Measurements from ENCODE around the gene TCF4. TPM values are rescaled to one million over a fixed set of nuclear protein-coding genes. Genes with fewer than 3 reads are reported as not detected.

The TCF4 gene
- total RNA-seq, 1 experiment from 2014 or later = 0.42 TPM

- TF ChIP-seq ATF3 (IDR thresholded peaks at IDR 0.05) = no peak
- no peak for TF ChIP-seq REST (IDR thresholded peaks at IDR 0.05; ENCODE audit: low read depth)
- no peak for TF ChIP-seq POLR2A (IDR thresholded peaks at IDR 0.05; ENCODE audit: borderline replicate concordance, extremely low read depth, insufficient read depth, insufficient read length)
- TF ChIP-seq SP1 (IDR thresholded peaks at IDR 0.05; ENCODE audit: low read depth) = no peak
- TF ChIP-seq JUND (IDR thresholded peaks at IDR 0.05) = no peak
- no peak for TF ChIP-seq SIN3A (IDR thresholded peaks at IDR 0.05; ENCODE audit: low read depth)
- TF ChIP-seq ZBTB33 (IDR thresholded peaks at IDR 0.05; ENCODE audit: extremely low read depth, insufficient replicate concordance, low read length) = no peak
- no peak for TF ChIP-seq CTCF (IDR thresholded peaks at IDR 0.05 in 2 of 3, conservative IDR thresholded peaks at IDR 0.05 in 1 of 3; ENCODE audit: borderline replicate concordance in 1 of 3, insufficient read depth in 1 of 3, low read depth in 2 of 3, low read length in 2 of 3)
- no peak for TF ChIP-seq ZNF274 (IDR thresholded peaks at IDR 0.05; ENCODE audit: low read depth, low read length)
- TF ChIP-seq CBX3 (IDR thresholded peaks at IDR 0.05; ENCODE audit: low read depth) = no peak
- no peak for TF ChIP-seq RAD21 (IDR thresholded peaks at IDR 0.05; ENCODE audit: low read depth)
- no peak for TF ChIP-seq FOSL1 (IDR thresholded peaks at IDR 0.05; ENCODE audit: low read depth)
- no peak for TF ChIP-seq EZH2 (IDR thresholded peaks at IDR 0.05)
- no peak for TF ChIP-seq EGR1 (IDR thresholded peaks at IDR 0.05; ENCODE audit: low read depth)
- TF ChIP-seq ZFX (IDR thresholded peaks at IDR 0.05) = no peak
- no peak for TF ChIP-seq POLR2AphosphoS5 (IDR thresholded peaks at IDR 0.05; ENCODE audit: low read depth, low read length)
- TF ChIP-seq YY1 (IDR thresholded peaks at IDR 0.05; ENCODE audit: extremely low read depth, insufficient replicate concordance, low read depth, low read length) = no peak
- TF ChIP-seq SRF (IDR thresholded peaks at IDR 0.05; ENCODE audit: low read depth) = no peak
- no peak for TF ChIP-seq ELF1 (IDR thresholded peaks at IDR 0.05; ENCODE audit: borderline replicate concordance, low read depth)
- no peak for TF ChIP-seq TCF7L2 (IDR thresholded peaks at IDR 0.05; ENCODE audit: borderline replicate concordance, extremely low read depth, insufficient read depth, insufficient read length)
- peaks cover 7 to 15% of the 10 kb centered on the region in 2 experiments; a peak in 2 of 4 replicates for H3K9me3 ChIP-seq (ENCODE audit: control insufficient read depth in 1 of 2, insufficient read depth in 1 of 2, low read depth in 1 of 2, low read length in 2 of 2)
- ChIA-PET CTCF (no interaction called here), RAD21 (ENCODE audit: low non-redundant PET in 1 of 2, low total read pairs in 2 of 2, uncharacterized antibody in 2 of 2, unreplicated experiment in 2 of 2) (no interaction called here), POLR2A (no interaction called here)
- H3K4me2 ChIP-seq (ENCODE audit: low read length) = no peak overlapping the region
- BruUV-seq (replicated peaks) = no TSS peak
- no peak overlapping the region for H3K4me3 ChIP-seq (replicated peaks in 1 of 2; ENCODE audit: low read depth in 1 of 2, low read length in 2 of 2)
- intact Hi-C loops (cut with micrococcal nuclease) = no loop called here
- no peak overlapping the region for H3K9ac ChIP-seq (ENCODE audit: low read length)
- no peak overlapping the region for H3K27ac ChIP-seq (ENCODE audit: low read depth, low read length)
- no peaks in the 10 kb centered on the region for H3K79me2 ChIP-seq (ENCODE audit: insufficient read depth, low read length)
- no peaks in the 10 kb centered on the region for H3K27me3 ChIP-seq (ENCODE audit: insufficient read depth, low read length)
- no peaks in the 10 kb centered on the region for H3K9me2 ChIP-seq (ENCODE audit: insufficient read depth)
- ATAC-seq (no peak), DNase-seq (ENCODE audit: low read depth, low spot score) (no peak)
- H3K4me1 ChIP-seq (ENCODE audit: control insufficient read depth in 1 of 2, insufficient read depth in 2 of 2, low read length in 2 of 2) = no peaks in the 10 kb centered on the region
- H3K36me3 ChIP-seq (ENCODE audit: control insufficient read depth in 1 of 2, insufficient read depth in 2 of 2, low read length in 2 of 2) = no peaks in the 10 kb centered on the region
- no peaks in the 10 kb centered on the region for H4K20me1 ChIP-seq (ENCODE audit: insufficient read depth)
- no peak overlapping the region for H2AFZ ChIP-seq (ENCODE audit: low read depth, low read length, poor library complexity, severe bottlenecking)
Measured at GRCh38 chr18:55587418-55588110, 428 bp downstream of the TCF4 start.
